HG03520 (cell line): ENCODE data around the gene ERVK3-1.

Source experiments
- ATAC-seq: cut with Tn5 transposase; IDR thresholded peaks from one replicate; pipeline ENCODE4 v1.9.1; 2021; ENCODE audit warnings: mild to moderate bottlenecking, moderate library complexity; ENCODE audit not compliant: unreplicated experiment

ERVK3-1 gene

GRCh38 chr19:58357481-58358145 is 52.4 kb downstream of the ERVK3-1 start:
- no peak for ATAC-seq

GRCh38 chr19:58361900-58362271 is 56.7 kb downstream of the ERVK3-1 start:
- ATAC-seq = peak; percentile 13

- peak; percentile 85 for ATAC-seq
Measured at GRCh38 chr19:58362272-58362994, 57.3 kb downstream of the ERVK3-1 start, which contains the start of gene ZNF497. ZNF497 (minus strand) TSS chr19:58362751; CDS start chr19:58357635, 5,116 bp downstream.

GRCh38 chr19:58364146-58364545 is 59.0 kb downstream of the ERVK3-1 start:
- ATAC-seq = no peak
